ENCODE data around the gene NR6A1.

The NR6A1 gene

GRCh38 chr9:124721109-124721906, 49.8 kb downstream of the NR6A1 start:
- DNase-seq = no peak

- DNase-seq = no peak
Measured at GRCh38 chr9:124720429-124721108, 50.5 kb downstream of the NR6A1 start.

DNA sequence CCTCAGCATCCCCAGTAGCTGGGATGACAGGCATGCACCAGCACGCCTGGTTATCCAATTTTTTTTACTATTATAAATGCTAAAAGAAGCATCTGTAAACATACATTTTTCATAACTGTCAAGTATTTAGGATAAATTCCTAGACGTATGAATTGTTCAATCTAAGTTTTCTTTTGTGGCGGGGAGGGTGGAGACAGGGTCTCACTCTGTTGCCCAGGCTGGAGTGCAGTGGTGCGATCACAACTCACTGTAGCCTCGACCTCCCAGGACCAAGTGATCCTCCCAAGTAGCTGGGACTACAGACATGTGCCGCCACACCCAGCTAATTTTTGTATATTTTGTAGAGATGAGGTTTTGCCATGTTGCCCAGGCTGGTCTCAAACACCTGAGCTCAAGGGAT, 52.2 kb downstream of the NR6A1 start:
- DNase-seq = no peak

GRCh38 chr9:124717597-124717996, 53.5 kb downstream of the NR6A1 start:
- no peak for DNase-seq

DNA sequence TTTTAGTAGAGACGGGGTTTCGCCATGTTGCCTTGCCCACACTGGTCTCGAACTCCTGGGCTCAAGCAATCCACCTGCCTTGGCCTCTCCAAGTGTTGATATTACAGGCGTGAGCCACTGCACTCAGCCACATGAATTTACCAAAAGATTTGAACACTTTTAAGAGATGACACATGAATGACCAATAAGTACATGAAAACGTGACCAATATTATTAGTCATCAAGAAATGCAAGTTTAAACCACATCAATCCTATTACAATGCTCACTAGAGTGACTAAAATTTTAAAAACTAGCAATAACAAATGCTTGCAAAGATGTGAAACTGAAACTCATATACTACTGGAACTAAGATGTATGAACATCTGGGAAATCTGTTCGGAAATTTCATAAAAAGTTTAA, 54.3 kb downstream of the NR6A1 start:
- no peak for DNase-seq

GRCh38 chr9:124710766-124711165, 60.3 kb downstream of the NR6A1 start:
- no peak for DNase-seq

- no peak for DNase-seq
Measured at GRCh38 chr9:124709292-124709690, 61.8 kb downstream of the NR6A1 start.

DNA sequence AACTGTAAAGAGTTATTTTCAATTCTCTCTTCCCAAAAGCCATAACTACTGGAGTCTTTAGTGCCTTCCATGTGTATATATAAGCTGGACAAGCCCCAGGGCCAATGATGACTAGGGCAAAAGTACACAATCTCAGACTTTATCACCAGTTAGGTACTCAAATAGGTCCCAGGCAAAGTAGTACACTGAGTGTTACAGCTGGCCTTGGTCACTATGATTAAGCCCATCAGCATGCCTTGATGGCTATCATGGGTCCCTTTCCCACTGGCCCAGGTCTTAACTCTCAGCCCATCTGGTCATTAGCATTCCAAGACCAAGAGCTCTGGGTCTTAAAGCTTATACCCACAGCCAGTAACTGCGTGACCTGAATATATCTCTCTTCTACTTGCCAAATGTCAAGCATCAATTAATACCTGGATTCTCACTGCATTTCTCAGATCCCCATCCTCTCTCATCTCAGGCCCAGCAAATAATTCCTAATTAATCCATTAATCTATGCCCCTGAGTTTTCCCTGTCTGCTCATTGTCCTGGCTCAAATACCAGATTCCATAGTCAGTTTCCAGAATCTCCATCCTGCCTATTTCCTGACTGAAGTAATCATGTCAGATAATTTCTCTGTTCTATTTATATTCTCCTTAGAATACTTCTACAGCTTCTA, 62.3 kb downstream of the NR6A1 start:
- DNase-seq = peak; percentile 97

DNA sequence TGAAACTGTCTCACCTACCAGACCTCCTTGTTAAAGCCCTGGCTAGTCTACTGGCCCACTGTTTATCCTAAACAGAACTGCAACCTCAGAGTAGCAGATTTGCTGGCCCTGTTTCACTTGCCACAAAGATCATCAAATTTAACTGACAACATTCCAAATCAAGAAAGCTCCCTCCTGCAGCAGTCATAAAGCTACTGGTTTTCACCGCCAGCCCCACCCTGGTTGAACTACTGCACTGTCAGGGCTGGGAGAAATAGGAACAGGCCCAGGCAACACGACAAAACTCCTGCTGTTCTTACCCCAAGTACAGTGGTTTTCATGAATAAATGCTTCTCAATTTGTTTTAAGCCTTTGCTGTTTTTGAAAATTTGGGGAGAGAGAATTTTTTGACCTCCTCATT, 63.0 kb downstream of the NR6A1 start:
- DNase-seq = peak; percentile 79

GRCh38 chr9:124707666-124708065, 63.4 kb downstream of the NR6A1 start:
- DNase-seq = peak; percentile 89

GRCh38 chr9:124706685-124707084, 64.4 kb downstream of the NR6A1 start:
- no peak for DNase-seq

GRCh38 chr9:124699575-124699974, 71.5 kb downstream of the NR6A1 start:
- DNase-seq = no peak

- no peak for DNase-seq
Measured at GRCh38 chr9:124698265-124698664, 72.8 kb downstream of the NR6A1 start.

GRCh38 chr9:124697326-124698200, 73.5 kb downstream of the NR6A1 start:
- DNase-seq = no peak

DNA sequence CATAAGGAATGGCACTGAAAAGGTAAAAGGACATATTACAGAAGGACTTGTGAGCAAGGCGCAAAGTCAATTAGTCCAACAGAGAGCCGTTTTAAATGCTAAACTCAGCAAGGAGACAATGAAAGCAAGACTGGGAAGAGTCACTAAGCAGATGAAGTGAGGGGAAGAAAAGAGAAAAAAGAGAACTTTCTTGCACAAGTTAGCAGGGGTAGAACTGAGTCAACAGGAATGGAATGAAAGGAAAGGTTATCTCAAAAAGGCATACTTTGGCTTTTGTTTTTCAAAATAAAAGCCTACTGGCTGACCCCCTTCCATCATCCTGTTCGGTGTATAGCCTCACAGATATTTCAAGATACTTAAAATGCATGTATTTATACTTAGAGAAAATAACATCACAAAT, 75.0 kb downstream of the NR6A1 start:
- no peak for DNase-seq

DNA sequence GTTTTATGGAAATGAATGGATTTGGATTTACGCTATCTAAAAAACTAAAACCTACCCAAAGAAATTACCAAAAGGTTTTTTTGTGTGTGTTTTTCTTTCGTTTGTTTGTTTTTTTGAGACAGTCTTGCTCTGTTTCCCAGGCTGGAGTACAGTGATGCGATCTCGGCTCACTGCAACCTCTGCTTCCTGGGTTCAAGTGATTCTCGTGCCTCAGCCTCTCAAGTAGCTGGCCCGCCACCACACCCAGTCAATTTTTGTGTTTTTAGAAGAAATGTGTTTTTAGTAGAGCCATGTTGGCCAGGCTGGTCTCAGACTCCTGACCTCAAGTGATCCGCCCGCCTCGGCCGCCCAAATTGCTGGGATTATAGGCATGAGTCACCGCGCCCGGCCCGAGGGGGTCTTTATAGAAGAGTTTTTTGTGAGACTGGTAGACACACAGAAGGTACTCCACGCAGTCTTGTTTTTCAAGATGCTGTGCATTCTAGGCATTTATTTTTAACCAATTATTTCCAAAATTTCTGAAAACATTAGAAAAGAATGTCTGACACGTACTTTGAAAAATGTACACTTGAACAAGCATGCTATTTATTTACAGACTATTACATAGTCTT, 75.7 kb downstream of the NR6A1 start:
- peak; percentile 95 for DNase-seq

DNA sequence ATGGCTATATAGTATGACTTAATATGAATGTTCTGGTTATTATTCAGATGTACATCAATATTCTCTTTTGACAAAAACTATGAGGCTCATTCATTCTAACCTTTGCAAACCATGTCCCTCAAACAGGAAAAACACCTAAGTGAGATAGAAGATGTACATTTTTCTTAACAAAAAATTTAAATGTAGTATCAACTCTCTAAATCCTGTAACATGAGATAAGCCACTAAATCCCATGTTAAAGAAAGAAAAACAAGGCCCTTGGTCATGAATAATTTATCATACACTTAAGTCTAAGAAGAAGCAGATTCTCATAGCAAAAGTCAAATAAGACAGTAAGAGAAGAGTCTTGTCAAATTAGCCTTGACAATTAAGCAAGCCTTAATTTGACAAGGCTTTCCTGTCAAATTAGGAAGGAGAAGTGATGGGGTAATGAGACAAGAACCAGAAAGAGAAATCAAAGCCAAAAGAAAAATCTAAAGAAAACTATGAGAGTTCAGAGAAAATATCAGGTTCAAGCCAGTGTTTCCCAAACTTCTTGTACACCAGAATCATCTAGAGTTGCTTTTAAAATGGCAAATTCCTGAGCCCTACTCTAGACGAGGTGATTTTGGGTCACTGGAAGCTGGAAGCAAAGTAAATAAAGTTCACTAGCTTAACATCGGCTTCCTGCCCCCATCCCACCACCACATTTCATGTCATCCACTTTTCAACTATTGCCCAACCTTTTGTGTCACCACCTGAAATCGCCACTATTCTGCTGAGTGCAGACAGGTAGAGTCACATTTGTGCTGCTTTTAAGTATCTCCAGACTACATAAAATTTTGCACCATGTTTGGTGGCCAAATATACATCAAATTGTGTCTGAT, 76.5 kb downstream of the NR6A1 start:
- DNase-seq = no peak

DNA sequence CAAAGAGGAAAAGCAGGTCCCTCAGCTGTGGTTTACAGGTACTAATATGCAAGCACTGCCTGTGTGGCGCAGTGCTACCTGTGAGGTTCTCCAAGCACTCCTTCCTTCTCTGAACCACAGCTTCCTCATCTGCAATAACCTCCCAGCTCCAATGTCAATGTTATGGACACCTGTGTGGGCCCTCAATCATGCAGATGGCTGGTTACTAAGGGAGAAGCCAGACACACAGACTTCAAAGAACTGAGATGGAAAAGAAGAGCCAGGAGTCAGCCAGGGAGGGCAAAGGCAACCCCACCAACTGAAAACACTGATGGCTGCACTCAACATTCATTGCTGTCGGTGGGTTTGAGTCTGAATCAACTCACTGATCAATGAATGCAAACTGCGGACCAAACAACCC, 77.7 kb downstream of the NR6A1 start:
- DNase-seq = peak; percentile 61

GRCh38 chr9:124688238-124688904, 82.7 kb downstream of the NR6A1 start:
- no peak for DNase-seq

DNA sequence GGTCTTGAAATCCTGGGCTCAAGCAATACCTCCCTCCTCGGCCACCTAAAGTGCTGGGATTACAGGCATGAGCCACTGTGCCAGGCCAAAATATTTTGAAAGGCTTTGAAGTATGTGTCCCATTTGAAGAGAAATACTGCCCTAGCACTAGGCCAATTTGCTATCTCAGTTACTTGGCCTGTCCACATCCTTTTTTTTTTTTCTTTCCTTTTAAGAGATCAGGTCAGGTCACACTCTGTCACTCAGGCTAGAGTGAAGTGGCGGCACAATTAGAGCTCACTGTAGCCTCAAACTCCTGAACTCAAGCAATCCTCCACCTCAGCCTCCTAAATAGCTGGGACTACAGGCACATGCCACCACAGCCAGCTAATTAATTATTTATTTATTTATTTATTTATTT, 84.2 kb downstream of the NR6A1 start:
- no peak for DNase-seq

GRCh38 chr9:124685217-124685616, 85.9 kb downstream of the NR6A1 start:
- no peak for DNase-seq
